ENCODE results near the gene CACNA1B.

The CACNA1B gene

GRCh38 chr9:137829260-137829996 is 48.2 kb upstream of the CACNA1B start:
- Histone ChIP-seq H3K27ac (ENCODE audit: low read length) (no peak overlapping the region), H3K4me3 (ENCODE audit: low read length) (no peak overlapping the region), H3K27me3 (replicated peaks; ENCODE audit: insufficient read depth, low read length) (no peaks in the 10 kb centered on the region), H3K9me3 (replicated peaks; ENCODE audit: insufficient read depth, low read length) (no peaks in the 10 kb centered on the region), H3K36me3 (replicated peaks; ENCODE audit: insufficient read depth, low read length) (no peaks in the 10 kb centered on the region), H4K20me1 (ENCODE audit: insufficient read depth, low read length) (no peaks in the 10 kb centered on the region), H3K4me2 (ENCODE audit: low read depth, low read length) (no peak overlapping the region), H2AFZ (ENCODE audit: low read length) (no peak overlapping the region), H3F3A (ENCODE audit: insufficient read depth, low read length) (no peaks in the 10 kb centered on the region), H3K79me2 (ENCODE audit: low read length) (no peaks in the 10 kb centered on the region), H3K4me1 (ENCODE audit: low read length) (no peaks in the 10 kb centered on the region), H3K9me2 (replicated peaks; ENCODE audit: insufficient read depth, low read length) (no peaks in the 10 kb centered on the region), H3K9ac (ENCODE audit: low read length) (no peak overlapping the region)
- DNase-seq = no peak
- TF ChIP-seq EZH2phosphoT487 (IDR thresholded peaks at IDR 0.05; ENCODE audit: low read length) (no peak), CTCF (IDR thresholded peaks at IDR 0.05; ENCODE audit: low read length) (no peak), EZH2 (optimal IDR thresholded peaks at IDR 0.05; ENCODE audit: low read depth, low read length) (no peak)

- H3K9me3 ChIP-seq (replicated peaks; ENCODE audit: insufficient read depth, low read length) = no peaks in the 10 kb centered on the region
- H3K4me2 ChIP-seq (ENCODE audit: low read depth, low read length) = no peak overlapping the region
- no peak overlapping the region for H2AFZ ChIP-seq (ENCODE audit: low read length)
- no peaks in the 10 kb centered on the region for H3K9me2 ChIP-seq (replicated peaks; ENCODE audit: insufficient read depth, low read length)
- no peak overlapping the region for H3K9ac ChIP-seq (ENCODE audit: low read length)
- no peaks in the 10 kb centered on the region for H3K36me3 ChIP-seq (replicated peaks; ENCODE audit: insufficient read depth, low read length)
- TF ChIP-seq CTCF (IDR thresholded peaks at IDR 0.05; ENCODE audit: low read length) = no peak
- no peak for TF ChIP-seq EZH2 (optimal IDR thresholded peaks at IDR 0.05; ENCODE audit: low read depth, low read length)
- TF ChIP-seq EZH2phosphoT487 (IDR thresholded peaks at IDR 0.05; ENCODE audit: low read length) = no peak
- no peaks in the 10 kb centered on the region for H3F3A ChIP-seq (ENCODE audit: insufficient read depth, low read length)
- H3K79me2 ChIP-seq (ENCODE audit: low read length) = no peaks in the 10 kb centered on the region
- H3K4me3 ChIP-seq (ENCODE audit: low read length) = no peak overlapping the region
- H3K4me1 ChIP-seq (ENCODE audit: low read length) = no peaks in the 10 kb centered on the region
- H3K27me3 ChIP-seq (replicated peaks; ENCODE audit: insufficient read depth, low read length) = no peaks in the 10 kb centered on the region
- DNase-seq = no peak
- no peaks in the 10 kb centered on the region for H4K20me1 ChIP-seq (ENCODE audit: insufficient read depth, low read length)
- no peak overlapping the region for H3K27ac ChIP-seq (ENCODE audit: low read length)
These were observed 45.3 kb upstream of the CACNA1B start for GRCh38 chr9:137832191-137832700.

DNA sequence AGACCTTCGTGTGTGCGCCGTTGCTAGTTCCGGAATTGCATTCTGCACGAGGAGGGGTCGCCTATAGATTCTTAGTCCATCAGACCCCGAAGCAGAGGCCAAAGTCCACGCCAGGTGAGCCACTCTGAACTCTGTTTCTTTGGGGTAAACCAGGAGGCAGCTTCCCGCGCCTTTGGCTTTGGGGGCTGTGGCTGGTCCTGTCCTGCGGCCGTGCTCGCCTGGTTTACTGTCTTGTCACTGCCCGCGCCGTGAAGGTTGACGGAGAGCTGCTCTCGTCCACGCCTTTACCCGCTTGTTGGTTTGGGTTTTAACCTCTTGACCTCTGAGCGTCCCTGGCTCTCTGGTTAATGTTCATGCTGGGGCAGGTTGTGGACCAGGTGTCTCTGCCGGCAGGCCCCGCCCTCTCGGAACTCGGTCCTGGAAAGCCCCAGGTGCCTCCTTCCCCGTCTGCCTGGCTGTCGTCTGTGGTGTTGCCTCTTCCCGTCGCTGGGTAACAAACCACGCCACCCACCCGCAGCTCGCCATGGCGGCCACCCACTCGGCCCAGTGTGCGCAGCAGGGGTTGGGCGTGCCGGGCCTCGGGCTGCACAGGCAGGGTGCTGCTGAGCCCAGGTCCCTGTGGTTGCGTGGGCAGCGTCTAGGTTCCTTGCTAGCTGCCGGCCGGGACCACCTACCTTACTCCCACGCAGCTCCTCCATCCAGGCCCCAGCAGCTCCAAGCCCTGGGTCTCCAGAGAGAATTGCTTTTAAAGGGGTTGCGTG is 44.6 kb upstream of the CACNA1B start:
- Histone ChIP-seq H3K9me3 (replicated peaks; ENCODE audit: insufficient read depth, low read length) (no peaks in the 10 kb centered on the region), H3K9me2 (replicated peaks; ENCODE audit: insufficient read depth, low read length) (no peaks in the 10 kb centered on the region), H3K4me3 (ENCODE audit: low read length) (no peak overlapping the region), H4K20me1 (ENCODE audit: insufficient read depth, low read length) (no peaks in the 10 kb centered on the region), H3K27ac (ENCODE audit: low read length) (no peak overlapping the region), H3K79me2 (ENCODE audit: low read length) (no peaks in the 10 kb centered on the region), H3K4me2 (ENCODE audit: low read depth, low read length) (no peak overlapping the region), H3K4me1 (ENCODE audit: low read length) (no peaks in the 10 kb centered on the region), H3K36me3 (replicated peaks; ENCODE audit: insufficient read depth, low read length) (no peaks in the 10 kb centered on the region), H2AFZ (ENCODE audit: low read length) (no peak overlapping the region), H3F3A (ENCODE audit: insufficient read depth, low read length) (no peaks in the 10 kb centered on the region), H3K27me3 (replicated peaks; ENCODE audit: insufficient read depth, low read length) (no peaks in the 10 kb centered on the region), H3K9ac (ENCODE audit: low read length) (no peak overlapping the region)
- TF ChIP-seq EZH2phosphoT487 (IDR thresholded peaks at IDR 0.05; ENCODE audit: low read length) = no peak
- TF ChIP-seq CTCF (IDR thresholded peaks at IDR 0.05; ENCODE audit: low read length) = no peak
- TF ChIP-seq EZH2 (optimal IDR thresholded peaks at IDR 0.05; ENCODE audit: low read depth, low read length) = no peak
- no peak for DNase-seq
